ENCODE data around the gene PRMT5. TPM values are rescaled to one million over a fixed set of nuclear protein-coding genes. Genes with fewer than 3 reads are reported as not detected.
"Not testable (repeated sequence)": the region's sequence is repeated elsewhere in the genome, so short reads cannot be mapped to it uniquely, and the experiment has no call there.

The PRMT5 gene
- total RNA-seq, 1 donor from 2014 or later = 89.8 TPM

GRCh38 chr14:22962061-22962676 lies 33.0 kb upstream of the PRMT5 start:
- DNase-seq (ENCODE audit: low spot score in 2 of 2, unreplicated experiment in 2 of 2) = no peak
- no peaks in the 10 kb centered on the region for H3K36me3 Mint-ChIP-seq
- no peaks in the 10 kb centered on the region for H3K27me3 Mint-ChIP-seq (ENCODE audit: low read depth)
- no peaks in the 10 kb centered on the region for H3K4me1 Mint-ChIP-seq
- no peak for TF ChIP-seq CTCF (IDR thresholded peaks at IDR 0.05; ENCODE audit: unreplicated experiment)
- H3K27ac Mint-ChIP-seq = no peak overlapping the region
- no peaks in the 10 kb centered on the region for H3K9me3 Mint-ChIP-seq
- no peak overlapping the region for H3K4me3 Mint-ChIP-seq

GRCh38 chr14:22955702-22956569 lies 26.8 kb upstream of the PRMT5 start:
- Mint-ChIP-seq H3K4me1 (peaks cover 15% of the 10 kb centered on the region), H3K9me3 (no peaks in the 10 kb centered on the region)
- TF ChIP-seq CTCF (IDR thresholded peaks at IDR 0.05; ENCODE audit: unreplicated experiment) = no peak

GRCh38 chr14:22952418-22952817 lies 23.2 kb upstream of the PRMT5 start:
- Mint-ChIP-seq H3K4me1 (peaks cover 15% of the 10 kb centered on the region), H3K27me3 (ENCODE audit: low read depth) (no peaks in the 10 kb centered on the region), H3K4me3 (no peak overlapping the region), H3K9me3 (no peaks in the 10 kb centered on the region), H3K36me3 (peaks cover 18% of the 10 kb centered on the region), H3K27ac (no peak overlapping the region)
- DNase-seq (ENCODE audit: low spot score in 2 of 2, unreplicated experiment in 2 of 2) = no peak
- TF ChIP-seq CTCF (IDR thresholded peaks at IDR 0.05; ENCODE audit: unreplicated experiment) = no peak

More at GRCh38 chr14:22955702-22956569, 26.8 kb upstream of the PRMT5 start:
- no peak for DNase-seq (ENCODE audit: low spot score in 2 of 2, unreplicated experiment in 2 of 2)
- peaks cover 13% of the 10 kb centered on the region for H3K36me3 Mint-ChIP-seq
- no peaks in the 10 kb centered on the region for H3K27me3 Mint-ChIP-seq (ENCODE audit: low read depth)
- peak overlapping the region; percentile 89 for H3K4me3 Mint-ChIP-seq
- peak overlapping the region; percentile 96 for H3K27ac Mint-ChIP-seq

- not testable (repeated sequence) for H3K27me3 Mint-ChIP-seq (ENCODE audit: low read depth); DNase-seq (ENCODE audit: low spot score in 2 of 2, unreplicated experiment in 2 of 2); H3K9me3 Mint-ChIP-seq; H3K4me3 Mint-ChIP-seq; H3K27ac Mint-ChIP-seq
- Mint-ChIP-seq H3K36me3 (peaks cover 22% of the 10 kb centered on the region), H3K4me1 (peaks cover 15% of the 10 kb centered on the region)
Observed at GRCh38 chr14:22951795-22952194, 22.6 kb upstream of the PRMT5 start.

- no peaks in the 10 kb centered on the region for H3K9me3 Mint-ChIP-seq
- H3K4me3 Mint-ChIP-seq = no peak overlapping the region
- no peak for TF ChIP-seq CTCF (IDR thresholded peaks at IDR 0.05; ENCODE audit: unreplicated experiment)
- H3K27ac Mint-ChIP-seq = no peak overlapping the region
- H3K27me3 Mint-ChIP-seq (ENCODE audit: low read depth) = no peaks in the 10 kb centered on the region
- H3K36me3 Mint-ChIP-seq = peaks cover 28% of the 10 kb centered on the region
- no peaks in the 10 kb centered on the region for H3K4me1 Mint-ChIP-seq
- no peak for DNase-seq (ENCODE audit: low spot score in 2 of 2, unreplicated experiment in 2 of 2)
Observed at GRCh38 chr14:22945642-22946041, 16.5 kb upstream of the PRMT5 start.

- Mint-ChIP-seq H3K36me3 (peaks cover 23% of the 10 kb centered on the region), H3K9me3 (no peaks in the 10 kb centered on the region), H3K27ac (no peak overlapping the region), H3K4me3 (no peak overlapping the region), H3K4me1 (no peaks in the 10 kb centered on the region), H3K27me3 (ENCODE audit: low read depth) (no peaks in the 10 kb centered on the region)
- no peak for DNase-seq (ENCODE audit: low spot score in 2 of 2, unreplicated experiment in 2 of 2)
- no peak for TF ChIP-seq CTCF (IDR thresholded peaks at IDR 0.05; ENCODE audit: unreplicated experiment)
Observed at GRCh38 chr14:22939684-22940083, 10.5 kb upstream of the PRMT5 start.
